GM04504 (cell line): ENCODE results near the gene ILK.

Experiments used
- DNase-seq: peaks from one replicate; pipeline ENCODE4 v3.0.0-alpha.2; 2012; ENCODE audit warnings: low read depth

ILK gene

GRCh38 chr11:6574816-6575715 is 28.5 kb upstream of the ILK start:
- no peak for DNase-seq

GRCh38 chr11:6576471-6577373 is 26.9 kb upstream of the ILK start:
- peak; percentile 73 for DNase-seq

GRCh38 chr11:6578134-6578533 is 25.4 kb upstream of the ILK start:
- no peak for DNase-seq

GRCh38 chr11:6579681-6580080 is 23.9 kb upstream of the ILK start:
- DNase-seq, result no peak

DNA sequence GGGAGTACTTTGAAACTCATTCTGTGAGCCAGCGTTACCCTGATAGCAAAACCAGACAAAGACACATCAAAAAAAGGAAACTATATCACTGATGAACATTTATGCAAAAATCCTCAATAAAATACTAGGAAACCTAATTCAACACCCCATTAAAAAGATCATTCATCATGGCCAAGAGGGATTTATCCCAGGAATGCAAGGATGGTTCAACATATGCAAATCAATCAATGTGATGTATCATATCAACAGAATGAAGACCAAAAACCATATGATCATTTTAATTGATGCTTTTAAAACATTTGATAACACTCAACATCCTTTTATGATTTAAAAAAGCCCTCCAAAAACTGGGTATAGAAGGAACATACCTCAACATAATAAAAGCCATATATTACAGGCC is 20.0 kb upstream of the ILK start:
- DNase-seq, result no peak

- DNase-seq, result no peak
Observed at GRCh38 chr11:6584528-6584927, 19.0 kb upstream of the ILK start.

DNA sequence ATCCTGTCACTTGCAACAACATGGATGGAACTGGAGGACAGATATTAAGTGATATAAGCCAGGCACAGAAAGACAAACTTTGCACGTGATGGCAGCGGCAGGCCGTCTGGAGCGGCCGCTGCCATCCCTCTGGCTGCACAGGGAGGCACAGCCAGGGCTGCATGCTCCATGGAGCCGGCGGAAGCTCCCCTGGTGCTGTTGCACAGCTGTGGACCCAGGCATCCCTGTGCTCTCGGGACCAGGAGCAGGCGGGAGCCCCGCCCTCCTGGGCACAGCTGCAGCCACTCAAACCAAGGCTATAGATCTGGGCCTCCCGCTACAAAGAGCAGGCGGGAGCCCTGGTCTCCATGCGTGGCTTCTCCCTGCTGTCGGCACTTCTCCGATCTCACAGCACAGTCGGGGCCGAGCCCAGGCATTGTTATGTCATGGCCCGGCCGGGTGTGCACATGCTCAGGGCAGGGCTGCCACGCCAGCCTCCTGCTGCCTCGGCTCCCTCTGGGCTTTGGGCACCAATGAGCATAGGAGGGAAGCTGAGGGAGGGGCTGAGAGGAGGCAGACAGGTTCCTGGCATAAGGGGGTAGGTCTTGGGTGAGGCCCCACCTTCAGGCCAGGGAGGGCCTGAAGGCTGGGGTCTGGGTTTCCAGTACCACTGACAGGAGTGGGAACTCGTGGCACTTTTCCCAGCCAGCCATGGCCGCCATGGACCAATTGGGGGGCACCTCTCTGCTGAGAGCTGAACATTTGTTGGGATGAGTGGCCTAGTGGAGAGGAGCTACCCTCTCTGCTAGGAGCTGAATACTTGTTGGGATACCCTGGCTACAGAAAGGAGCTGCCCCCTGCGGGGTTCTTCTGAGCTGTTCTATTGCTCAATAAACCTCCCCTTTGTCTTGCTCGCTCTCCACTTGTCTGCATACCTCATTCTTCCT is 16.9 kb upstream of the ILK start:
- no peak for DNase-seq

- DNase-seq, result no peak
Observed at GRCh38 chr11:6587360-6587953, 16.1 kb upstream of the ILK start.

DNA sequence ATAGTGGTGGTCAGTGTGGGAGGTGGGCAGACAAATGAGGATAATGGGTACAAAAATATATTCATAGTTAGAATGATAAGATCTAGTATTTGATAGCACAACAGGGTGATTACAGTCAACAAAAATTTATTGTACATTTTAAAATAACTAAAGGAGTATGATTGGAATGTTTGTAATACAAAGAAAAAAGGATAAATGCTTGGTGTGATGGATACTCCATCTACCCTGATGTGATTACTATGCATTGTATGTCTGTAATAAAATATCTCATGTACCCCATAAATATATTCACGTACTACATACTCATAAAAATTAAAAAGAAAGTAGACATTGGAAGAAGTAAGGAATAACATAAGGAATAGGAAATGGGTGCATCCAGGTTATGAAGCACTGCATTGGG is 15.6 kb upstream of the ILK start:
- no peak for DNase-seq

- no peak for DNase-seq
Observed at GRCh38 chr11:6594142-6594768, 9.3 kb upstream of the ILK start.

DNA sequence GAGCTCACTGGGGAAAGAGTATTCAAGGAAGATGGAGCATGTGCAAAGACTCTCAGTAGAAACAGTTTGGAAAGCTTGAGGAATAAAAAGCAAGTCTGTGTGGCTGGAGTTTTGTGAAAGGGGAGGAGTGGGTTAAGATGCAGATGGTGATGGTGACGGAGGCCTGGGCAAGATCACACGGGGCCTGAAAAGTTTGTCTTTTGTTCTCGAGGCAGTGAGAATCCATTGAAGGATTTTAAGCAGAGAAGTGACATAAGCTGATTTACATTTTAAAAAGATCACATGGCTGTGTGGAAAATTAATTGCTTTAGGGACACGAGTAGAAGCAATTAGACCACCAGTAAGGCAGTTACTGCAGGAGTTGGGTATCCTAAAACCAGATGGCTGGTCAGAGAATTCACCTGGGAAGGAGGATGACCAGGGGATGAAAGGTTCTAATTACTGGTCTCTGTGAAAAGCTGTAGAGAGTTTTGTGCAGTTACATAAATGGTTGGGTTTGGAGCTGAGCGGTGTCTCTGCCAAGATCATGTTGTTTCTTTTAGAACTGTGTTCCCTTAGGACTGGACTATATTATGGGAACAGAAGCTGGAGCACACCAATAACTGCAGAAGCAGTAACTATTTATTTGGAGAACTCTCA is 7.2 kb upstream of the ILK start:
- no peak for DNase-seq

GRCh38 chr11:6598555-6598954 is 5.0 kb upstream of the ILK start:
- DNase-seq, result no peak

GRCh38 chr11:6599449-6599848 is 4.1 kb upstream of the ILK start:
- DNase-seq, result no peak

GRCh38 chr11:6599881-6600390 is 3.6 kb upstream of the ILK start:
- no peak for DNase-seq

DNA sequence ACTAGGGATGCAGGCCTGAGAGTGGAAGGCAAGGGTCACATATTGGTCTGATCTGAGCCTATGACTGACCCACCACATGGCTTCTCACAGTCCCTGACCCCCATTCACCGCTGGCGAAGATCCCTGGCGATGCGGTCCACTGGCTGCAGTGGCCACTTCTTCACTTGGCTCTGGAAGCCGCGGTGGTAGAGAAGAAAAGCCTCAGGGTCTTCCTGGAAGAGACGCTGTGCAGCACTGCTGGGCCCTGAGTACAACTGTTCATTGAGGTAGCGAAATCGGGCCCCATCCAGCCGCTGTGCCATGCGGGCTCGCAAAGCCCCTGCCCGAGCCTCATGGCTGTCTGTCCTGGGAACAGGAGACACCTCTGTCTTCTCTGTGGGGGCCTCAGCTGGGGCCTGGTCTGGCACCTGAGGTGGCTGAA is 2.5 kb upstream of the ILK start:
- DNase-seq, result no peak

GRCh38 chr11:6602096-6602940 is 1.3 kb upstream of the ILK start:
- DNase-seq, result no peak

GRCh38 chr11:6604081-6604626 is 580 bp downstream of the ILK start:
- no peak for DNase-seq

GRCh38 chr11:6604790-6605189 is 1.2 kb downstream of the ILK start:
- no peak for DNase-seq
